ENCODE results near the gene ADORA1.

DNA sequence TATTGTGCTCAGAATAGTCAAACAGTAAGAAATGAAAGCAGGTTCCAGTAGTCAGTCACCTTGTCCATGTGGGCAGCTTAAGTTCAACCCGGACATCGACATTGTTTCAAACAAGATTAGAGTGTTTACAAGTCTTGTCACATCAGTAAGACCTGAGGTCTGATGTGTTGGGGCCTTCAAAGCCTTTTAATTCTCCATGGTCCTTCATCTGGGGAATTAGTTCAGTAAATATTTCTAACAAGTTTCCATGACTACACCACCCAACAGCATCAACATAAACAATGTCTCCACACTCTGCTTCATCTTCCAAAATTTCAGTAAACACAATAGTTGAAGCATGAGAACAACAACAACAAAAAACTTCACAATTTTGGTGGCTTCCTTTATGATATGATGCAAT, 15.1 kb upstream of the ADORA1 start:
- TF ChIP-seq EZH2 (IDR thresholded peaks at IDR 0.05; ENCODE audit: borderline replicate concordance, low read depth, low read length, poor library complexity, severe bottlenecking) = no peak
- TF ChIP-seq, protein P1, sequence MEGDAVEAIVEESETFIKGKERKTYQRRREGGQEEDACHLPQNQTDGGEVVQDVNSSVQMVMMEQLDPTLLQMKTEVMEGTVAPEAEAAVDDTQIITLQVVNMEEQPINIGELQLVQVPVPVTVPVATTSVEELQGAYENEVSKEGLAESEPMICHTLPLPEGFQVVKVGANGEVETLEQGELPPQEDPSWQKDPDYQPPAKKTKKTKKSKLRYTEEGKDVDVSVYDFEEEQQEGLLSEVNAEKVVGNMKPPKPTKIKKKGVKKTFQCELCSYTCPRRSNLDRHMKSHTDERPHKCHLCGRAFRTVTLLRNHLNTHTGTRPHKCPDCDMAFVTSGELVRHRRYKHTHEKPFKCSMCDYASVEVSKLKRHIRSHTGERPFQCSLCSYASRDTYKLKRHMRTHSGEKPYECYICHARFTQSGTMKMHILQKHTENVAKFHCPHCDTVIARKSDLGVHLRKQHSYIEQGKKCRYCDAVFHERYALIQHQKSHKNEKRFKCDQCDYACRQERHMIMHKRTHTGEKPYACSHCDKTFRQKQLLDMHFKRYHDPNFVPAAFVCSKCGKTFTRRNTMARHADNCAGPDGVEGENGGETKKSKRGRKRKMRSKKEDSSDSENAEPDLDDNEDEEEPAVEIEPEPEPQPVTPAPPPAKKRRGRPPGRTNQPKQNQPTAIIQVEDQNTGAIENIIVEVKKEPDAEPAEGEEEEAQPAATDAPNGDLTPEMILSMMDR (conservative IDR thresholded peaks at IDR 0.05; ENCODE audit: low read depth, low read length) = no peak
